Measurements from ENCODE around the gene SLC9C1.

DNA sequence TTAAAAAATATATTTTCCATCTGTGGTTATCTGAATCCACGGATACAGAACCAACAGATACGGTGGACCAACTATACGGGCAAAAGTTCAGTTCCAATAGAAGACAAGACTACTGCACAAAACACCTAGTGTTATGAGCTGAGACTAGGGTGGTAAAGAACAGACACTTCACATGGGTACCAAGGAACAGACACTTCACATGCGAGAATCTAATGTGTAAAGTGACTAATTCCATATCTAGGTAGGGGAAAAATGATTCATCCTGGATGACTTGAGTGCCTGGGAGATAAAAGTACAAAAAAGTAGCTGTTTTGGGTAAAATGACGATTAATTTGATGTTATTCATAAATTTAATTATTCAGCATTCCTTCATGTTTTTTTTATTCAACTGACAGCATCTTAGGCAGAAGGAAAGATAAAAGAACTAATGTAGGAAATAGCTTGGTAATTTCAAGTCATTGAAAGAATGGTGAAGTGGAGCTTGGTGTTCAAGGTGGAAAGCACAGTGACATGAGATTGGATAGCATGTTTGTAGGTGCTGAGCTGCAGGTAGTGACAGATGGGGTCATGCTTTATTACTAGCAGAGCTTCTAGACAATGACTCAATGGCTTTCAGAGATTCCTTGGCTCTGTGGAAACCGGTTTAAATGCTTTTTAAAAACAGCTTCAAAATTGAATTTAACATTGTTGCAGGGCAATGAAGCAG lies 44.2 kb upstream of the SLC9C1 start:
- TF ChIP-seq, protein P1, sequence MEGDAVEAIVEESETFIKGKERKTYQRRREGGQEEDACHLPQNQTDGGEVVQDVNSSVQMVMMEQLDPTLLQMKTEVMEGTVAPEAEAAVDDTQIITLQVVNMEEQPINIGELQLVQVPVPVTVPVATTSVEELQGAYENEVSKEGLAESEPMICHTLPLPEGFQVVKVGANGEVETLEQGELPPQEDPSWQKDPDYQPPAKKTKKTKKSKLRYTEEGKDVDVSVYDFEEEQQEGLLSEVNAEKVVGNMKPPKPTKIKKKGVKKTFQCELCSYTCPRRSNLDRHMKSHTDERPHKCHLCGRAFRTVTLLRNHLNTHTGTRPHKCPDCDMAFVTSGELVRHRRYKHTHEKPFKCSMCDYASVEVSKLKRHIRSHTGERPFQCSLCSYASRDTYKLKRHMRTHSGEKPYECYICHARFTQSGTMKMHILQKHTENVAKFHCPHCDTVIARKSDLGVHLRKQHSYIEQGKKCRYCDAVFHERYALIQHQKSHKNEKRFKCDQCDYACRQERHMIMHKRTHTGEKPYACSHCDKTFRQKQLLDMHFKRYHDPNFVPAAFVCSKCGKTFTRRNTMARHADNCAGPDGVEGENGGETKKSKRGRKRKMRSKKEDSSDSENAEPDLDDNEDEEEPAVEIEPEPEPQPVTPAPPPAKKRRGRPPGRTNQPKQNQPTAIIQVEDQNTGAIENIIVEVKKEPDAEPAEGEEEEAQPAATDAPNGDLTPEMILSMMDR (IDR thresholded peaks at IDR 0.05; ENCODE audit: poor library complexity): no peak
- no peak for TF ChIP-seq EZH2phosphoT487 (IDR thresholded peaks at IDR 0.05; ENCODE audit: low read depth, severe bottlenecking, unreplicated experiment)
